ENCODE data around the gene PXMP4. TPM values are rescaled to one million over a fixed set of nuclear protein-coding genes. Genes with fewer than 3 reads are reported as not detected.

Gene PXMP4
- polyA plus RNA-seq, 1 experiment = 11.2 TPM

GRCh38 chr20:33710681-33711445 is 9.2 kb downstream of the PXMP4 start:
- DNase-seq (ENCODE audit: low read depth) = no peak
- ChIA-PET CTCF (interaction anchor here (0.6 kb wide), 1 partner anchor 97 kb away, joined by 4 read pairs; no protein-coding TSS in a partner anchor), POLR2A (no interaction called here)
- H3K4me3 ChIP-seq (ENCODE audit: low read depth, low read length) = no peak overlapping the region
- H3K27me3 ChIP-seq (ENCODE audit: control insufficient read depth, insufficient read depth, low read length) = no peaks in the 10 kb centered on the region
- H3K36me3 ChIP-seq (ENCODE audit: control insufficient read depth, insufficient read depth, low read length) = peaks cover 5% of the 10 kb centered on the region
- TF ChIP-seq, protein P1, sequence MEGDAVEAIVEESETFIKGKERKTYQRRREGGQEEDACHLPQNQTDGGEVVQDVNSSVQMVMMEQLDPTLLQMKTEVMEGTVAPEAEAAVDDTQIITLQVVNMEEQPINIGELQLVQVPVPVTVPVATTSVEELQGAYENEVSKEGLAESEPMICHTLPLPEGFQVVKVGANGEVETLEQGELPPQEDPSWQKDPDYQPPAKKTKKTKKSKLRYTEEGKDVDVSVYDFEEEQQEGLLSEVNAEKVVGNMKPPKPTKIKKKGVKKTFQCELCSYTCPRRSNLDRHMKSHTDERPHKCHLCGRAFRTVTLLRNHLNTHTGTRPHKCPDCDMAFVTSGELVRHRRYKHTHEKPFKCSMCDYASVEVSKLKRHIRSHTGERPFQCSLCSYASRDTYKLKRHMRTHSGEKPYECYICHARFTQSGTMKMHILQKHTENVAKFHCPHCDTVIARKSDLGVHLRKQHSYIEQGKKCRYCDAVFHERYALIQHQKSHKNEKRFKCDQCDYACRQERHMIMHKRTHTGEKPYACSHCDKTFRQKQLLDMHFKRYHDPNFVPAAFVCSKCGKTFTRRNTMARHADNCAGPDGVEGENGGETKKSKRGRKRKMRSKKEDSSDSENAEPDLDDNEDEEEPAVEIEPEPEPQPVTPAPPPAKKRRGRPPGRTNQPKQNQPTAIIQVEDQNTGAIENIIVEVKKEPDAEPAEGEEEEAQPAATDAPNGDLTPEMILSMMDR (IDR thresholded peaks at IDR 0.05; ENCODE audit: insufficient read depth, low read depth, low read length) = no peak

GRCh38 chr20:33709905-33710541 is 10.1 kb downstream of the PXMP4 start:
- CTCF ChIA-PET = interaction anchor here (0.6 kb wide), 1 partner anchor 98 kb away, joined by 4 read pairs; no protein-coding TSS in a partner anchor
- POLR2A ChIA-PET = no interaction called here
- Histone ChIP-seq H3K36me3 (ENCODE audit: control insufficient read depth, insufficient read depth, low read length) (peaks cover 5% of the 10 kb centered on the region), H3K27me3 (ENCODE audit: control insufficient read depth, insufficient read depth, low read length) (no peaks in the 10 kb centered on the region), H3K4me3 (ENCODE audit: low read depth, low read length) (no peak overlapping the region)
- DNase-seq (ENCODE audit: low read depth) = no peak
- TF ChIP-seq, protein P1 (IDR thresholded peaks at IDR 0.05; ENCODE audit: insufficient read depth, low read depth, low read length) = no peak

DNA sequence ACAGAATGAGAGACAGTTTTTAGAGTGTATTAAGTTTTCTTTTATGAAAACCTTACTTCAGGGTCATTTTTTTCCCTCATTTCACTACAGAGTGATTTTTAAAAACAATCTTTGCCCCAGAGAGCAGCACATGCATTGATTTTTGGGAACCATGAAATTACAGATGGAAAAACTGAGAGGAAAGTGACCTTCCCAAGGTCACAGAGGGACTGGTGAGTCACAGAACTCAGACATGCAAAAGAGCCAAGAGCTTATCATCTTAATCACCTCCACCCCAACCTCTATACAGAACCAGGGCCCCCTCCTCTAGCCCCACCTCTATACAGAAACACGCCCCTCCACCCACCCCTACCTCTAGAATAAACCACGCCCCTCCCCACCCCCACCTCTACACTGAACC is 10.7 kb downstream of the PXMP4 start:
- POLR2A ChIA-PET = no interaction called here
- H3K4me3 ChIP-seq (ENCODE audit: low read depth, low read length) = no peak overlapping the region
- no peak for DNase-seq (ENCODE audit: low read depth)
- H3K36me3 ChIP-seq (ENCODE audit: control insufficient read depth, insufficient read depth, low read length) = peaks cover 5% of the 10 kb centered on the region
- no peaks in the 10 kb centered on the region for H3K27me3 ChIP-seq (ENCODE audit: control insufficient read depth, insufficient read depth, low read length)
- TF ChIP-seq, protein P1 (IDR thresholded peaks at IDR 0.05; ENCODE audit: insufficient read depth, low read depth, low read length) = no peak
- CTCF ChIA-PET = no interaction called here

DNA sequence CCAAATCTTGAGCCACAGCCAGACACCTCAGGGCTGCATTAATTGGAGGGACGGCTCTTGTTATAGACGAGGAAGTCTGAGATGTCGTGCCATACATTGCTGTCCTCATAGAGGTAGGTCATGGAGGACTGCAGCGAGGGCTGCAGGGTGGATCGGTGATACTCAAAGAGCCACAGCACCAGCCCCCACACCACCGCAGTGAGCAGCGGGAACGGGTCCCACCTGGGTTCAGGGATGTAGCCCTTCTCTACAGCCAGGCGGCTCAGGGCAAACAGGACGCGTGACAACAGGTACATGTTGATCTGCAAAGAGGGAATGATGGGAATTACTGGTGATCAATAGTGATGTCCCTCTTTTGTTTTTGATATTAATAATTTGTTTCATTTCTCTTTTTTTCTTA is 12.4 kb downstream of the PXMP4 start:
- ChIA-PET POLR2A (interaction anchor here (0.6 kb wide), 1 partner anchor 370 kb away, joined by 8 read pairs; no protein-coding TSS in a partner anchor), CTCF (interaction anchor here (0.8 kb wide), 1 partner anchor 25 kb away, joined by 3 read pairs; no protein-coding TSS in a partner anchor)
- TF ChIP-seq, protein P1 (IDR thresholded peaks at IDR 0.05; ENCODE audit: insufficient read depth, low read depth, low read length) = no peak
- Histone ChIP-seq H3K27me3 (ENCODE audit: control insufficient read depth, insufficient read depth, low read length) (no peaks in the 10 kb centered on the region), H3K36me3 (ENCODE audit: control insufficient read depth, insufficient read depth, low read length) (peaks cover 3% of the 10 kb centered on the region; the same call in 1 of the 2 replicates), H3K4me3 (ENCODE audit: low read depth, low read length) (no peak overlapping the region)
- DNase-seq (ENCODE audit: low read depth) = no peak

- no peak for DNase-seq (ENCODE audit: low read depth)
- H3K36me3 ChIP-seq (ENCODE audit: control insufficient read depth, insufficient read depth, low read length) = peaks cover 1% of the 10 kb centered on the region; the same call in 1 of the 2 replicates
- H3K27me3 ChIP-seq (ENCODE audit: control insufficient read depth, insufficient read depth, low read length) = no peaks in the 10 kb centered on the region
- ChIA-PET CTCF (no interaction called here), POLR2A (no interaction called here)
- no peak overlapping the region for H3K4me3 ChIP-seq (ENCODE audit: low read depth, low read length)
- TF ChIP-seq, protein P1 (IDR thresholded peaks at IDR 0.05; ENCODE audit: insufficient read depth, low read depth, low read length) = no peak
Measured at GRCh38 chr20:33704197-33704924, 15.7 kb downstream of the PXMP4 start.
